Measurements from ENCODE around the gene C7orf57. TPM values are rescaled to one million over a fixed set of nuclear protein-coding genes. Genes with fewer than 3 reads are reported as not detected.

Gene C7orf57
- polyA plus RNA-seq, 1 of the 3 experiments (the other 2 are of a cell fraction), result 0.41 TPM

DNA sequence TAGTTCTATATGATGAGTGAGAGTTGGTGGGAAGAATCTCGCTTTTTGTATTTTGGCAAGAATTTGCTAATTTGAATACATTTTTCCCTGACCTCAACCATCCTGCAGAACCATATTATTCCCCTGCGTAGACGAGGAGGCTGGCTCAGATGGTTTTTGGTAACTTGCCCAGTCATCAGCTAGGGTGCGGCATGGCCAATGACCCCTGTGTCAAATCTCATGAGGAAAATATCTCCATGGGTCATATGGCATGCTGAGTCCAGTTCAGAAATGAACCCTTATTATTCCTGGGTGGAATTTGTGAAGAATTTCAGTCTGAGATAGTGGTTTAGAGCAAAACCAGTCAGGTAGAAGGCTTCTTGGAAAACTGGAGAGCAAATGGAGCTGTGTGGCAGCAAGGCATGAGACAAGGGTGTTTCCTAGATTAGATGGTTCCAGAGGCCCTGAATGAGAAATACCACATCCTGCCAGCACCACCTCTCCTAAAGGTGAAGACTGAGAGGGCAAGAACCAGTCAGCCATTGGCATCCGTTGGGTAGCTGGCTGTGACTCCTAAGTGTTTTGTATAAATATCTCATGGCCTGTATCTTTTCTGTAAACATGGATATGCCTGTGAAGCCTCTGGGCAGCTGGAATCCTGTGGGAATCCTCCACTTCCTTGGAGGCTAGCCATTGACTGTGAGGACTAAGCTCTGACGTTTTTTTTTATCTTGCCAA lies 47.9 kb downstream of the C7orf57 start:
- no peak overlapping the region for H3K4me2 ChIP-seq

DNA sequence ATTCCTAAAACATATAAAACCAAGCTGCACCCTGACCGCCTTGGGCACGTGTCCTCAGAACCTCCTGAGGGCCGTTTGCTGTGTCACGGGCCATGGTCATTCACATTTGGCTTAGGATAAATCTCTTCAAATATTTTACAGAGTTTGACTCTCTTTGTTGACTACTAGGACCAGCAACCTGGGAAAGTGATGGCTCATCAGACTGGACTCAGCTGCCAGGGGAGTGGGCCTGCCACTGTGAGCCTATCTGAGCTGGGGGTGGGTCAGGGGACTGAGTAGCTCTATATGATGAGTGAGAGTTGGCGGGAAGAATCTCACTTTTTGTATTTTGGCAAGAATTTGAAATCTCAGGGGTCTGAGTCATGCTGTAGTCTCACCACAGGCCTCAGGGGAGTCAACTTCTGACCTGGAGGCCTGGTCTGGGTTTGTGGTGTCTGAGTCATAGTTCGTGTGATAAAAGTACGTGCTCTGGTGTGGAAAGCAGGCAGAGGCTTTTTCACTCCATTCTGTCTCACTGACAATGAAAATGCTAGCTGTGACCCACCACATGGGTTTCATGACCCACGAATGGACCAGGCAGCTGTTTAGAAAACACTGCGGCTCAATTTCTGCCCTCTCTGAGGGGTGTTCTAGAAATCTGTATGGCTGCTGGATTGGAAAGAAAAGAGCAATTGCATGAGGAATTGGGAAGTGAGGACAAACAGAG lies 49.5 kb downstream of the C7orf57 start:
- Histone ChIP-seq H3K9me2 (no peaks in the 10 kb centered on the region), H4K20me1 (ENCODE audit: insufficient read depth) (no peaks in the 10 kb centered on the region), H2AFZ (ENCODE audit: low read depth) (peak overlapping the region; percentile 26; the same call in 1 of the 2 replicates), H3K36me3 (replicated peaks in 1 of 2; ENCODE audit: control insufficient read depth in 1 of 2, insufficient read depth in 2 of 2, low read length in 1 of 2) (no peaks in the 10 kb centered on the region), H3F3A (replicated peaks; ENCODE audit: insufficient read depth) (peaks cover 35% of the 10 kb centered on the region), H3K4me3 (ENCODE audit: low read depth in 2 of 2, low read length in 1 of 2) (no peak overlapping the region), H3K27me3 (ENCODE audit: insufficient read depth) (no peaks in the 10 kb centered on the region), H3K9me3 (no peaks in the 10 kb centered on the region), H3K4me1 (ENCODE audit: control insufficient read depth in 1 of 2, insufficient read depth in 2 of 2, low read depth in 1 of 2, low read length in 1 of 2) (peaks cover 16 to 37% of the 10 kb centered on the region in 2 experiments), H3K9ac (peak overlapping the region; percentile 46; the same call in 1 of the 2 replicates), H3K27ac (ENCODE audit: low read depth in 2 of 2, low read length in 1 of 2) (peak overlapping the region; percentile 73 to 100; a peak in 3 of 4 replicates), H3K4me2 (peak overlapping the region; percentile 97), H3K79me2 (ENCODE audit: insufficient read depth) (peaks cover 6% of the 10 kb centered on the region)
- WGBS (ENCODE audit: low lambda C conversion rate), result 28% methylated on average over 9 of the region's 9 CpGs
- DNase-seq, result peak; percentile 40
- CTCF ChIA-PET, result interaction anchor here (1.0 to 8.4 kb wide), 4 partner anchors 10 to 140 kb away, joined by 3 to 63 read pairs (median 4); no protein-coding TSS in a partner anchor
- POLR2A ChIA-PET, result interaction anchor here (0.6 kb wide), 1 partner anchor 362 kb away, joined by 3 read pairs; no protein-coding TSS in a partner anchor
- TF ChIP-seq, protein P1, sequence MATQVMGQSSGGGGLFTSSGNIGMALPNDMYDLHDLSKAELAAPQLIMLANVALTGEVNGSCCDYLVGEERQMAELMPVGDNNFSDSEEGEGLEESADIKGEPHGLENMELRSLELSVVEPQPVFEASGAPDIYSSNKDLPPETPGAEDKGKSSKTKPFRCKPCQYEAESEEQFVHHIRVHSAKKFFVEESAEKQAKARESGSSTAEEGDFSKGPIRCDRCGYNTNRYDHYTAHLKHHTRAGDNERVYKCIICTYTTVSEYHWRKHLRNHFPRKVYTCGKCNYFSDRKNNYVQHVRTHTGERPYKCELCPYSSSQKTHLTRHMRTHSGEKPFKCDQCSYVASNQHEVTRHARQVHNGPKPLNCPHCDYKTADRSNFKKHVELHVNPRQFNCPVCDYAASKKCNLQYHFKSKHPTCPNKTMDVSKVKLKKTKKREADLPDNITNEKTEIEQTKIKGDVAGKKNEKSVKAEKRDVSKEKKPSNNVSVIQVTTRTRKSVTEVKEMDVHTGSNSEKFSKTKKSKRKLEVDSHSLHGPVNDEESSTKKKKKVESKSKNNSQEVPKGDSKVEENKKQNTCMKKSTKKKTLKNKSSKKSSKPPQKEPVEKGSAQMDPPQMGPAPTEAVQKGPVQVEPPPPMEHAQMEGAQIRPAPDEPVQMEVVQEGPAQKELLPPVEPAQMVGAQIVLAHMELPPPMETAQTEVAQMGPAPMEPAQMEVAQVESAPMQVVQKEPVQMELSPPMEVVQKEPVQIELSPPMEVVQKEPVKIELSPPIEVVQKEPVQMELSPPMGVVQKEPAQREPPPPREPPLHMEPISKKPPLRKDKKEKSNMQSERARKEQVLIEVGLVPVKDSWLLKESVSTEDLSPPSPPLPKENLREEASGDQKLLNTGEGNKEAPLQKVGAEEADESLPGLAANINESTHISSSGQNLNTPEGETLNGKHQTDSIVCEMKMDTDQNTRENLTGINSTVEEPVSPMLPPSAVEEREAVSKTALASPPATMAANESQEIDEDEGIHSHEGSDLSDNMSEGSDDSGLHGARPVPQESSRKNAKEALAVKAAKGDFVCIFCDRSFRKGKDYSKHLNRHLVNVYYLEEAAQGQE (IDR thresholded peaks at IDR 0.05; ENCODE audit: low read depth, low read length), result peak; percentile 81
- peak; percentile 42; the same call in 1 of the 2 replicates for TF ChIP-seq TAF1 (IDR thresholded peaks at IDR 0.05; ENCODE audit: borderline replicate concordance, low read depth, low read length)
- TF ChIP-seq TEAD4 (IDR thresholded peaks at IDR 0.05; ENCODE audit: borderline replicate concordance, insufficient read depth), result peak; percentile 94
- TF ChIP-seq, protein P2, sequence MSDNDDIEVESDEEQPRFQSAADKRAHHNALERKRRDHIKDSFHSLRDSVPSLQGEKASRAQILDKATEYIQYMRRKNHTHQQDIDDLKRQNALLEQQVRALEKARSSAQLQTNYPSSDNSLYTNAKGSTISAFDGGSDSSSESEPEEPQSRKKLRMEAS (IDR thresholded peaks at IDR 0.05; ENCODE audit: low read depth), result peak; percentile 78
- no peak for TF ChIP-seq RCOR1 (IDR thresholded peaks at IDR 0.05; ENCODE audit: low read length)
- TF ChIP-seq RFX5 (IDR thresholded peaks at IDR 0.05; ENCODE audit: low read length), result no peak
- TF ChIP-seq, protein P3, sequence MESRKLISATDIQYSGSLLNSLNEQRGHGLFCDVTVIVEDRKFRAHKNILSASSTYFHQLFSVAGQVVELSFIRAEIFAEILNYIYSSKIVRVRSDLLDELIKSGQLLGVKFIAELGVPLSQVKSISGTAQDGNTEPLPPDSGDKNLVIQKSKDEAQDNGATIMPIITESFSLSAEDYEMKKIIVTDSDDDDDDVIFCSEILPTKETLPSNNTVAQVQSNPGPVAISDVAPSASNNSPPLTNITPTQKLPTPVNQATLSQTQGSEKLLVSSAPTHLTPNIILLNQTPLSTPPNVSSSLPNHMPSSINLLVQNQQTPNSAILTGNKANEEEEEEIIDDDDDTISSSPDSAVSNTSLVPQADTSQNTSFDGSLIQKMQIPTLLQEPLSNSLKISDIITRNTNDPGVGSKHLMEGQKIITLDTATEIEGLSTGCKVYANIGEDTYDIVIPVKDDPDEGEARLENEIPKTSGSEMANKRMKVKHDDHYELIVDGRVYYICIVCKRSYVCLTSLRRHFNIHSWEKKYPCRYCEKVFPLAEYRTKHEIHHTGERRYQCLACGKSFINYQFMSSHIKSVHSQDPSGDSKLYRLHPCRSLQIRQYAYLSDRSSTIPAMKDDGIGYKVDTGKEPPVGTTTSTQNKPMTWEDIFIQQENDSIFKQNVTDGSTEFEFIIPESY (IDR thresholded peaks at IDR 0.05; ENCODE audit: borderline replicate concordance, low read depth), result peak; percentile 84; the same call in 1 of the 2 replicates
- peak; percentile 100 for TF ChIP-seq RXRA (IDR thresholded peaks at IDR 0.05; ENCODE audit: borderline replicate concordance, low read depth)
- TF ChIP-seq MXI1 (IDR thresholded peaks at IDR 0.05; ENCODE audit: low read depth, low read length), result no peak
- TF ChIP-seq NFIC (IDR thresholded peaks at IDR 0.05; ENCODE audit: borderline replicate concordance), result peak; percentile 98
- TF ChIP-seq EZH2phosphoT487 (IDR thresholded peaks at IDR 0.05; ENCODE audit: borderline replicate concordance, low read depth), result no peak
- TF ChIP-seq NRF1 (IDR thresholded peaks at IDR 0.05; ENCODE audit: low read depth, low read length), result no peak
- TF ChIP-seq FOSL2 (IDR thresholded peaks at IDR 0.05; ENCODE audit: borderline replicate concordance, low read depth), result peak; percentile 100
- TF ChIP-seq FOXM1 (IDR thresholded peaks at IDR 0.05; ENCODE audit: low read depth), result peak; percentile 75; the same call in 1 of the 2 replicates
- TF ChIP-seq GABPA (IDR thresholded peaks at IDR 0.05; ENCODE audit: low read depth), result peak; percentile 3; the same call in 1 of the 2 replicates
- peak; percentile 100 for TF ChIP-seq JUND (IDR thresholded peaks at IDR 0.05)
- TF ChIP-seq POLR2AphosphoS5 (IDR thresholded peaks at IDR 0.05; ENCODE audit: low read depth, low read length), result peak; percentile 87

More for the DNA sequence above, 47.9 kb downstream of the C7orf57 start:
- no peak for TF ChIP-seq MEF2A (IDR thresholded peaks at IDR 0.05; ENCODE audit: borderline replicate concordance, low read depth)
- TF ChIP-seq NRF1 (IDR thresholded peaks at IDR 0.05; ENCODE audit: low read depth, low read length), result no peak
- DNase-seq, result no peak
- ChIA-PET CTCF (interaction anchor here (0.6 to 8.4 kb wide), 4 partner anchors 21 to 1551 kb away, joined by 3 to 63 read pairs (median 7); no protein-coding TSS in a partner anchor), POLR2A (no interaction called here)
- Histone ChIP-seq H3K4me1 (ENCODE audit: control insufficient read depth in 1 of 2, insufficient read depth in 2 of 2, low read depth in 1 of 2, low read length in 1 of 2) (peaks cover 8 to 37% of the 10 kb centered on the region in 2 experiments), H3K4me3 (ENCODE audit: low read depth in 2 of 2, low read length in 1 of 2) (no peak overlapping the region), H3K9me3 (no peaks in the 10 kb centered on the region), H3K9ac (no peak overlapping the region), H3K27ac (ENCODE audit: low read depth in 2 of 2, low read length in 1 of 2) (no peak overlapping the region), H3K27me3 (ENCODE audit: insufficient read depth) (no peaks in the 10 kb centered on the region), H2AFZ (ENCODE audit: low read depth) (no peak overlapping the region), H4K20me1 (ENCODE audit: insufficient read depth) (no peaks in the 10 kb centered on the region), H3K79me2 (ENCODE audit: insufficient read depth) (no peaks in the 10 kb centered on the region), H3K36me3 (replicated peaks in 1 of 2; ENCODE audit: control insufficient read depth in 1 of 2, insufficient read depth in 2 of 2, low read length in 1 of 2) (no peaks in the 10 kb centered on the region), H3F3A (replicated peaks; ENCODE audit: insufficient read depth) (peaks cover 31% of the 10 kb centered on the region), H3K9me2 (no peaks in the 10 kb centered on the region)
- 83% methylated on average over 6 of the region's 6 CpGs for WGBS (ENCODE audit: low lambda C conversion rate)
